Inferior parietal cortex (tissue), 1 donor: ENCODE measurements around the gene GLIS1.

ENCODE experiments used
- DNase-seq: peaks from one replicate; pipeline ENCODE4 v3.0.0-alpha.2; 2016; ENCODE audit errors: extremely low spot score

The GLIS1 gene

GRCh38 chr1:53495633-53496345, 243.2 kb downstream of the GLIS1 start:
- DNase-seq = no peak

GRCh38 chr1:53490351-53490750, 248.6 kb downstream of the GLIS1 start:
- no peak for DNase-seq

- no peak for DNase-seq
These were observed 252.5 kb downstream of the GLIS1 start for GRCh38 chr1:53486395-53487026.

- peak; percentile 81 for DNase-seq
These were observed 253.2 kb downstream of the GLIS1 start for GRCh38 chr1:53485478-53486394.

- no peak for DNase-seq
These were observed 254.1 kb downstream of the GLIS1 start for GRCh38 chr1:53484705-53485477.

GRCh38 chr1:53483656-53484055, 255.3 kb downstream of the GLIS1 start:
- DNase-seq = no peak

- no peak for DNase-seq
These were observed 255.8 kb downstream of the GLIS1 start for GRCh38 chr1:53483170-53483569.

GRCh38 chr1:53482441-53483153, 256.4 kb downstream of the GLIS1 start:
- no peak for DNase-seq

- no peak for DNase-seq
These were observed 257.5 kb downstream of the GLIS1 start for GRCh38 chr1:53481456-53481855.

GRCh38 chr1:53480678-53481077, 258.3 kb downstream of the GLIS1 start:
- no peak for DNase-seq

GRCh38 chr1:53478502-53478818, 260.5 kb downstream of the GLIS1 start:
- no peak for DNase-seq

GRCh38 chr1:53477651-53478501, 261.1 kb downstream of the GLIS1 start:
- no peak for DNase-seq

GRCh38 chr1:53476579-53476978, 262.4 kb downstream of the GLIS1 start:
- no peak for DNase-seq

GRCh38 chr1:53475664-53476063, 263.3 kb downstream of the GLIS1 start:
- DNase-seq = no peak

- DNase-seq = no peak
These were observed 265.5 kb downstream of the GLIS1 start for GRCh38 chr1:53473463-53473862.

- DNase-seq = no peak
These were observed 268.0 kb downstream of the GLIS1 start for GRCh38 chr1:53471000-53471399.

GRCh38 chr1:53470584-53470983, 268.4 kb downstream of the GLIS1 start:
- no peak for DNase-seq

GRCh38 chr1:53470155-53470554, 268.8 kb downstream of the GLIS1 start:
- peak; percentile 34 for DNase-seq

GRCh38 chr1:53469373-53469772, 269.6 kb downstream of the GLIS1 start:
- DNase-seq = no peak

GRCh38 chr1:53468374-53468773, 270.6 kb downstream of the GLIS1 start:
- DNase-seq = no peak
